Lung (tissue), 12 donors: Measurements from ENCODE around the gene KAT8. TPM values are rescaled to one million over a fixed set of nuclear protein-coding genes. Genes with fewer than 3 reads are reported as not detected.

ENCODE experiments used
- ATAC-seq: fragments of 200-7000 bp; cut with Tn5 transposase; one replicate; pipeline ENCODE4 v1.9.1; 2020; ENCODE audit warnings: moderate number of reproducible peaks; ENCODE audit not compliant: insufficient read depth, low FRiP score
- DNase-seq, 3 donors: peaks; one replicate each; pipeline ENCODE4 v3.0.0-alpha.2; 2013 to 2017
- H3K27ac ChIP-seq, 2 donors: one replicate each; pipeline ENCODE4 v1.5.1; 2013; ENCODE audit warnings: mild to moderate bottlenecking in 2 of 2, moderate library complexity in 2 of 2, control low read depth in 1 of 2, inconsistent platforms in 1 of 2, low read depth in 1 of 2, low read length in 1 of 2
- H3K27me3 ChIP-seq, 3 donors: one replicate each; pipeline ENCODE4 v1.5.1; 2013; ENCODE audit warnings: low read length in 2 of 3; ENCODE audit not compliant: control insufficient read depth in 3 of 3, insufficient read depth in 3 of 3
- H3K36me3 ChIP-seq, 4 donors: one replicate each; pipeline ENCODE4 v1.5.1; 2013; ENCODE audit warnings: low read length in 4 of 4, mild to moderate bottlenecking in 1 of 4, moderate library complexity in 1 of 4; ENCODE audit not compliant: control insufficient read depth in 4 of 4, insufficient read depth in 4 of 4
- H3K4me1 ChIP-seq, 5 donors: one replicate each; pipeline ENCODE4 v1.5.1; 2013; ENCODE audit warnings: low read length in 5 of 5, mild to moderate bottlenecking in 2 of 5, moderate library complexity in 1 of 5; ENCODE audit not compliant: control insufficient read depth in 5 of 5, insufficient read depth in 5 of 5
- H3K4me3 ChIP-seq: one replicate; pipeline ENCODE4 v1.5.1; 2013; ENCODE audit warnings: mild to moderate bottlenecking, control low read depth, moderate library complexity
- H3K9ac ChIP-seq, 2 donors: one replicate each; pipeline ENCODE4 v1.5.1; 2013; ENCODE audit warnings: low read length in 2 of 2, control low read depth in 1 of 2; ENCODE audit not compliant: insufficient read depth in 1 of 2
- H3K9me3 ChIP-seq, 4 donors: one replicate each; pipeline ENCODE4 v1.5.1; 2013; ENCODE audit warnings: low read length in 3 of 4, mild to moderate bottlenecking in 1 of 4, moderate library complexity in 1 of 4; ENCODE audit not compliant: control insufficient read depth in 4 of 4, insufficient read depth in 3 of 4
- CTCF ChIP-seq: IDR thresholded peaks from 2 replicates; pipeline ENCODE4 v1.5.1; 2012; ENCODE audit warnings: mild to moderate bottlenecking; ENCODE audit errors: control extremely low read depth, extremely low read depth
- WGBS, 2 donors: extraction: QIAGEN DNeasy Blood & Tissue Kit; methylation state at CpG; one replicate each; pipeline ENCODE4 v1.1.7; 2013; 5-methylcytosine and 5-hydroxymethylcytosine counted together
- polyA plus RNA-seq, 2 donors: library from polyadenylated mRNA; stranded (reverse); fragments of 200-250 nt; gene quantifications; one replicate each; pipeline ENCODE4 v1.2.1, GENCODE V29; 2013
- total RNA-seq, 2 donors: library from RNA; depleted of rRNA in 1 of 2; stranded (reverse); fragments of >200 nt in 1 of 2; gene quantifications; one replicate each; pipeline ENCODE4 v1.2.1, GENCODE V29; 2014 to 2021
- donor health status: control.
- donor health status: control.
- donor health status: Bipolar disorder and iron deficiency.
- donor health status: healthy.
- donor health status: DM: yes; HTN: yes; CAD: no.

KAT8 gene
- total and polyA plus RNA-seq, 4 donors = 53.0 to 73.2 (median 60.8) TPM

- Histone ChIP-seq H3K4me3 (no peak overlapping the region), H3K9ac (no peak overlapping the region), H3K27me3 (peaks cover 0 to 24% (median 15%) of the 10 kb centered on the region in 3 donors), H3K4me1 (peaks cover 5 to 16% (median 9%) of the 10 kb centered on the region in 5 donors), H3K27ac (no peak overlapping the region), H3K36me3 (no peaks in the 10 kb centered on the region), H3K9me3 (no peaks in the 10 kb centered on the region)
- no peak for DNase-seq
- no peak for ATAC-seq
- 77 to 78% methylated on average over 12 of the region's 12 CpGs for WGBS, 2 donors
- TF ChIP-seq CTCF = no peak
These were observed 28.0 kb downstream of the KAT8 start for GRCh38 chr16:31145398-31145990.

GRCh38 chr16:31147574-31147973 lies 30.1 kb downstream of the KAT8 start:
- 90 to 100% methylated on average over 3 of the region's 3 CpGs for WGBS, 2 donors
- ATAC-seq (no peak), DNase-seq (no peak)
- H3K36me3 ChIP-seq = no peaks in the 10 kb centered on the region
- no peak overlapping the region for H3K9ac ChIP-seq
- TF ChIP-seq CTCF = no peak
- no peak overlapping the region for H3K4me3 ChIP-seq
- H3K9me3 ChIP-seq = no peaks in the 10 kb centered on the region
- no peak overlapping the region for H3K27ac ChIP-seq
- peaks cover 0 to 24% (median 15%) of the 10 kb centered on the region in 3 donors for H3K27me3 ChIP-seq
- peaks cover 0 to 5% (median 0%) of the 10 kb centered on the region in 5 donors for H3K4me1 ChIP-seq

- no peak overlapping the region for H3K4me3 ChIP-seq
- no peaks in the 10 kb centered on the region for H3K9me3 ChIP-seq
- whole genome bisulfite sequencing, 2 donors = 26 to 43% methylated on average over 39 to 40 of the region's 40 CpGs
- no peak overlapping the region for H3K27ac ChIP-seq
- H3K9ac ChIP-seq = no peak overlapping the region
- H3K36me3 ChIP-seq = no peaks in the 10 kb centered on the region
- no peaks in the 10 kb centered on the region for H3K4me1 ChIP-seq
- peaks cover 0 to 24% (median 15%) of the 10 kb centered on the region in 3 donors for H3K27me3 ChIP-seq
- TF ChIP-seq CTCF = no peak
- DNase-seq = peak in 1 of 3 donors; percentile 20
- peak; percentile 85 for ATAC-seq
These were observed 30.8 kb downstream of the KAT8 start for GRCh38 chr16:31148281-31148728.

- no peak for DNase-seq
- Histone ChIP-seq H3K27ac (no peak overlapping the region), H3K27me3 (peaks cover 0 to 24% (median 15%) of the 10 kb centered on the region in 3 donors)
These were observed 31.4 kb downstream of the KAT8 start for GRCh38 chr16:31148896-31149295.

More at GRCh38 chr16:31148896-31149295, 31.4 kb downstream of the KAT8 start:
- Histone ChIP-seq H3K9ac (no peak overlapping the region), H3K36me3 (no peaks in the 10 kb centered on the region), H3K4me3 (no peak overlapping the region), H3K4me1 (no peaks in the 10 kb centered on the region), H3K9me3 (no peaks in the 10 kb centered on the region)
- no peak for TF ChIP-seq CTCF
- WGBS, 2 donors = 82 to 90% methylated on average over 25 of the region's 25 CpGs
- no peak for ATAC-seq
